Measurements from ENCODE around the gene C1orf198.

The C1orf198 gene

GRCh38 chr1:230891413-230891812 lies 23.1 kb upstream of the C1orf198 start:
- DNase-seq: no peak

GRCh38 chr1:230884646-230885045 lies 16.3 kb upstream of the C1orf198 start:
- no peak for DNase-seq

GRCh38 chr1:230883967-230884366 lies 15.6 kb upstream of the C1orf198 start:
- no peak for DNase-seq

GRCh38 chr1:230879778-230880177 lies 11.5 kb upstream of the C1orf198 start:
- DNase-seq: no peak

GRCh38 chr1:230878591-230878990 lies 10.3 kb upstream of the C1orf198 start:
- no peak for DNase-seq

- no peak for DNase-seq
Observed at GRCh38 chr1:230877924-230878590, 9.7 kb upstream of the C1orf198 start.

- no peak for DNase-seq
Observed at GRCh38 chr1:230877146-230877923, 9.0 kb upstream of the C1orf198 start.

GRCh38 chr1:230876660-230877059 lies 8.3 kb upstream of the C1orf198 start:
- no peak for DNase-seq

GRCh38 chr1:230875370-230875769 lies 7.0 kb upstream of the C1orf198 start:
- DNase-seq: no peak

- DNase-seq: no peak
Observed at GRCh38 chr1:230870916-230871315, 2.6 kb upstream of the C1orf198 start.

GRCh38 chr1:230869500-230869899 lies 1.2 kb upstream of the C1orf198 start:
- no peak for DNase-seq

- DNase-seq: peak; percentile 19
Observed at GRCh38 chr1:230868736-230869385, 540 bp upstream of the C1orf198 start.

GRCh38 chr1:230867101-230867902 lies 1.0 kb downstream of the C1orf198 start:
- no peak for DNase-seq

GRCh38 chr1:230866171-230867070 lies 1.9 kb downstream of the C1orf198 start:
- peak; percentile 18 for DNase-seq

- DNase-seq: no peak
Observed at GRCh38 chr1:230865062-230865817, 3.1 kb downstream of the C1orf198 start.

- DNase-seq: no peak
Observed at GRCh38 chr1:230864441-230864840, 3.9 kb downstream of the C1orf198 start.

- peak; percentile 25 for DNase-seq
Observed at GRCh38 chr1:230863449-230863848, 4.9 kb downstream of the C1orf198 start.

- no peak for DNase-seq
Observed at GRCh38 chr1:230861970-230862595, 6.2 kb downstream of the C1orf198 start.

- no peak for DNase-seq
Observed at GRCh38 chr1:230861489-230861888, 6.8 kb downstream of the C1orf198 start.

GRCh38 chr1:230860617-230861384 lies 7.5 kb downstream of the C1orf198 start:
- no peak for DNase-seq
